ENCODE results near the gene BBS12.

GRCh38 chr4:122705547-122706117 lies 26.9 kb upstream of the BBS12 start:
- no peak for TF ChIP-seq EZH2 (IDR thresholded peaks at IDR 0.05; ENCODE audit: insufficient read depth, poor library complexity, severe bottlenecking)
- no peak for TF ChIP-seq EZH2phosphoT487 (IDR thresholded peaks at IDR 0.05; ENCODE audit: insufficient read depth, low read depth)

All from GM23248 (cell line).